HepG2 (cell line): ENCODE measurements around the gene FXR2. TPM values are rescaled to one million over a fixed set of nuclear protein-coding genes. Genes with fewer than 3 reads are reported as not detected.

Experiments
- ATAC-seq: fragments of 200-7000 bp; cut with Tn5 transposase; 3 replicates; pipeline ENCODE4 v1.9.1; 2020; ENCODE audit warnings: mild to moderate bottlenecking, moderate library complexity
- BruUV-seq: library from RNA; stranded (reverse); fragments of 400-500 nt; replicated peaks from 2 replicates; lab custom pipeline; 2021; lab: Mats Ljungman, UMichigan
- CTCF ChIA-PET: fragments of 300-600 bp; formaldehyde crosslinking; extraction: SDS; loops from one replicate; lab custom pipeline; 2021; ENCODE audit warnings: low total read pairs, inconsistent platforms, low intra/inter-chr PET ratio; lab: Yijun Ruan, JAX
- POLR2A ChIA-PET: fragments of 350-600 bp; sonication (Branson Sonifier 250); formaldehyde crosslinking; loops from one replicate; lab custom pipeline; 2020; ENCODE audit warnings: antibody characterized with exemption, inconsistent platforms; lab: Yijun Ruan, JAX
- DNase-seq: peaks from one replicate; pipeline ENCODE4 v3.0.0-alpha.2; 2015; ENCODE audit warnings: low spot score
- FAIRE-seq: peaks from 3 replicates; lab custom pipeline; 2011; peaks lifted over from hg19 to GRCh38; lab: Jason Lieb, UNC
- H2AFZ ChIP-seq: one replicate; pipeline ENCODE4 v1.6.1; 2011; ENCODE audit warnings: low read length, inconsistent platforms
- H3K27ac ChIP-seq: fragments of 300-600 bp; 3 replicates; pipeline ENCODE4 v1.8.0; 2011; ENCODE audit warnings: mixed run types, mild to moderate bottlenecking, mixed read lengths, low read length, inconsistent platforms; ENCODE audit not compliant: insufficient read depth; ENCODE audit errors: extremely low read length
- H3K27me3 ChIP-seq, 2 experiments: fragments of 200-600 bp in 1 of 2; 2 replicates in 1 of 2; 3 replicates in 1 of 2; pipeline versions ENCODE4 v1.6.0 to v1.8.0; 2011; ENCODE audit warnings: low read length in 2 of 2, mild to moderate bottlenecking in 2 of 2, moderate library complexity in 2 of 2, inconsistent platforms in 1 of 2; ENCODE audit not compliant: insufficient read depth in 2 of 2, control insufficient read depth in 1 of 2
- H3K36me3 ChIP-seq, 2 experiments: fragments of 200-600 bp in 1 of 2; replicated peaks in 1 of 2; 2 replicates in 1 of 2; 3 replicates in 1 of 2; pipeline versions ENCODE4 v1.5.1 to v1.8.0; 2011; ENCODE audit warnings: low read length in 2 of 2, inconsistent platforms in 1 of 2; ENCODE audit not compliant: insufficient read depth in 2 of 2, control insufficient read depth in 1 of 2
- H3K4me1 ChIP-seq: 2 replicates; pipeline ENCODE4 v1.5.1; 2012; ENCODE audit warnings: low read length, inconsistent platforms; ENCODE audit not compliant: insufficient read depth
- H3K4me2 ChIP-seq: 2 replicates; pipeline ENCODE4 v1.6.0; 2011; ENCODE audit warnings: low read depth, low read length, inconsistent platforms
- H3K4me3 ChIP-seq, 3 experiments: fragments of 200-600 bp in 1 of 3; sonication (generic), shearing (Covaris generic) in 1 of 3; replicated peaks in 1 of 3; 2 replicates each; pipeline ENCODE4 v1.5.1; 2011 to 2016; ENCODE audit warnings: low read length in 3 of 3, inconsistent platforms in 2 of 3, low read depth in 2 of 3, mild to moderate bottlenecking in 2 of 3, control low read depth in 1 of 3, mixed read lengths in 1 of 3; ENCODE audit not compliant: insufficient read depth in 1 of 3
- H3K79me2 ChIP-seq: one replicate; pipeline ENCODE4 v1.6.1; 2011; ENCODE audit warnings: low read length, inconsistent platforms; ENCODE audit not compliant: insufficient read depth
- H3K9ac ChIP-seq: 2 replicates; pipeline ENCODE4 v1.6.0; 2011; ENCODE audit warnings: mild to moderate bottlenecking, low read depth, low read length, inconsistent platforms; ENCODE audit not compliant: insufficient read depth
- H3K9me3 ChIP-seq: 2 replicates; pipeline ENCODE4 v1.5.1; 2012; ENCODE audit warnings: mild to moderate bottlenecking, low read length
- H4K20me1 ChIP-seq: 2 replicates; pipeline ENCODE4 v1.6.0; 2011; ENCODE audit warnings: inconsistent platforms, mild to moderate bottlenecking, low read length, moderate library complexity; ENCODE audit not compliant: insufficient read depth
- ARHGAP35 ChIP-seq: sonication (generic); formaldehyde crosslinking; IDR thresholded peaks from 2 replicates; pipeline ENCODE4 v1.9.0; 2022; ENCODE audit warnings: mild to moderate bottlenecking, inconsistent platforms, moderate library complexity, missing genetic modification reagents, borderline replicate concordance
- BCL6 ChIP-seq: IDR thresholded peaks from 2 replicates; pipeline ENCODE4 v1.6.1; 2016; ENCODE audit warnings: missing genetic modification reagents, missing compliant biosample characterization
- HHEX ChIP-seq: IDR thresholded peaks from 2 replicates; pipeline ENCODE4 v1.6.1; 2016; ENCODE audit warnings: control low read depth
- HNRNPLL ChIP-seq: fragments of 200-400 bp; formaldehyde crosslinking; IDR thresholded peaks from 2 replicates; pipeline ENCODE4 v1.6.1; 2017; ENCODE audit warnings: mild to moderate bottlenecking, low read depth, low read length; ENCODE audit not compliant: poor library complexity, severe bottlenecking
- MZF1 ChIP-seq: sonication (generic); formaldehyde crosslinking; IDR thresholded peaks from 2 replicates; pipeline ENCODE4 v1.8.1; 2023; ENCODE audit warnings: mild to moderate bottlenecking, missing genetic modification reagents, borderline replicate concordance
- PITX1 ChIP-seq: sonication (generic); formaldehyde crosslinking; IDR thresholded peaks from 2 replicates; pipeline ENCODE4 v1.5.1; 2020; ENCODE audit warnings: mild to moderate bottlenecking, missing genetic modification reagents
- POLR2AphosphoS5 ChIP-seq: IDR thresholded peaks from 2 replicates; pipeline ENCODE4 v1.6.1; 2012; ENCODE audit warnings: low read depth, low read length
- RARA ChIP-seq: IDR thresholded peaks from 2 replicates; pipeline ENCODE4 v1.6.1; 2016; ENCODE audit warnings: missing genetic modification reagents, missing compliant biosample characterization
- TCF12 ChIP-seq, 2 experiments: fragments of 450-650 bp in 1 of 2; sonication (generic) in 1 of 2; formaldehyde crosslinking in 1 of 2; IDR thresholded peaks; 2 replicates each; pipeline versions ENCODE4 v1.6.1 to v1.8.0; 2017 to 2022; ENCODE audit warnings: antibody characterized with exemption in 1 of 2, mild to moderate bottlenecking in 1 of 2, missing genetic modification reagents in 1 of 2, moderate library complexity in 1 of 2
- YEATS4 ChIP-seq: sonication (generic); formaldehyde crosslinking; IDR thresholded peaks from 2 replicates; pipeline ENCODE4 v1.4.0; 2020; ENCODE audit warnings: missing genetic modification reagents, borderline replicate concordance
- ZNF572 ChIP-seq: sonication (generic); formaldehyde crosslinking; IDR thresholded peaks from 2 replicates; pipeline ENCODE4 v1.5.1; 2020; ENCODE audit warnings: mild to moderate bottlenecking, missing genetic modification reagents
- ZNF598 ChIP-seq: sonication (generic); formaldehyde crosslinking; IDR thresholded peaks from 2 replicates; pipeline ENCODE4 v1.5.1; 2020; ENCODE audit warnings: mild to moderate bottlenecking, missing genetic modification reagents, borderline replicate concordance
- WGBS: methylation state at CpG from one replicate; pipeline ENCODE4 v1.1.6; 2017; ENCODE audit warnings: low lambda C conversion rate; 5-methylcytosine and 5-hydroxymethylcytosine counted together
- in situ Hi-C: cut with HindIII; loops from 2 replicates; pipeline ENCODE4 v1.10.0; 2017; ENCODE audit warnings: low pct_unique_long_range_greater_than_20kb; ENCODE audit not compliant: extremely low pct_ligation_motif_present
- intact Hi-C: fragments of 100-400 bp; cut with micrococcal nuclease; formaldehyde crosslinking; loops from one replicate; pipeline ENCODE4 v1.10.0; 2022; ENCODE audit not compliant: unreplicated experiment
- polyA plus RNA-seq, 8 experiments: library from polyadenylated mRNA; depleted of rRNA in 3 of 8; stranded (reverse) in 7 of 8; unstranded in 1 of 8; fragments of >200 nt; fragmentation: Illumina TruSeq in 4 of 8; extraction: Trizol in 4 of 8; gene quantifications; 2 replicates each; pipeline versions ENCODE4 v1.2.1 to v1.2.3, GENCODE V29; 2011 to 2016; ENCODE audit warnings: low read depth in 4 of 8, missing spikeins in 1 of 8, mixed read lengths in 1 of 8; ENCODE audit not compliant: insufficient read depth in 1 of 8
- total RNA-seq, 5 experiments: library from RNA; depleted of rRNA; stranded (reverse); fragments of >200 nt; fragmentation: Illumina TruSeq; extraction: Trizol; gene quantifications; 2 replicates each; pipeline ENCODE4 v1.2.3, GENCODE V29; 2016; ENCODE audit warnings: low read depth in 1 of 5
- TF ChIP-seq, protein P1 (sequence below): sonication (generic); formaldehyde crosslinking; IDR thresholded peaks from 2 replicates; pipeline ENCODE4 v1.4.0; 2020; ENCODE audit warnings: missing genetic modification reagents, borderline replicate concordance
- TF ChIP-seq, protein P2 (sequence below): sonication (generic); formaldehyde crosslinking; IDR thresholded peaks from 2 replicates; pipeline ENCODE4 v1.8.1; 2023; ENCODE audit warnings: missing genetic modification reagents, mild to moderate bottlenecking, borderline replicate concordance

The FXR2 gene
- total and polyA plus RNA-seq, 2 of the 13 experiments (the other 11 are each of a cell fraction or from before 2014, with no cell fraction given), result 20.9 to 24.4 TPM

DNA sequence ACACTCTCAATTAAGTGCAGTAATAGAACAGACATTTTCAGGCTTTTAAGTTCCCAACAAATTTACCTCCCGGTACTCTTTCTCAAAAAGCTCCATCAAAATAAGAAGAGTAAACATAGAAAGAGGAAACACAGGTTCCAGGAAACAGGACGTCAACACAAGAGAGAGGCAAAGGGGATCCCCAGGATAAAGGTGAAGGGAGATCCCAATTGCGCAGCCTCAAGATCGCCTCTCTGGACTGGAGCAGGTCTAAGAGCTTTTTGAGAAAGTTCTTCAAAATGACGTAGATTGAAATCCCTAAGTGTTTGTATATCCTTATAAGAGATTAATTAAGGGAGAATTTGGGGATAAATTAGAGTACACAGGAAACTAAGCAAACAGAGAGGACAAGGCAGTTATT is 3.9 kb upstream of the FXR2 start:
- CTCF ChIA-PET, result no interaction called here
- DNase-seq, result no peak
- no peaks in the 10 kb centered on the region for H4K20me1 ChIP-seq
- no peaks in the 10 kb centered on the region for H3K9me3 ChIP-seq
- TF ChIP-seq RARA (CRISPR knock-in tag), result 0 out of 2 replicates have a peak, but pooled peaks have one; percentile 21
- TF ChIP-seq BCL6 (CRISPR knock-in tag), result peak; percentile 44; the same call in 1 of the 2 replicates
- no peak for TF ChIP-seq HHEX (CRISPR knock-in tag)
- H2AFZ ChIP-seq, result no peak overlapping the region
- intact Hi-C loops (no loop called here), in situ Hi-C loops (no loop called here)
- ATAC-seq, result no peak
- no peaks in the 10 kb centered on the region for H3K27me3 ChIP-seq
- H3K9ac ChIP-seq, result no peak overlapping the region
- FAIRE-seq, result no peak
- no peaks in the 10 kb centered on the region for H3K36me3 ChIP-seq
- peaks cover 6% of the 10 kb centered on the region for H3K79me2 ChIP-seq
- no peak overlapping the region for H3K27ac ChIP-seq
- POLR2A ChIA-PET, result interaction anchor here (0.6 to 3.5 kb wide), 5 partner anchors 8 to 69 kb away, joined by 3 to 25 read pairs (median 3); partner anchors contain the start of genes ATP1B2, SAT2, SHBG and TP53
- BruUV-seq, result no TSS peak
- H3K4me3 ChIP-seq, result no peak overlapping the region
- peak overlapping the region; percentile 36; the same call in 1 of the 2 replicates for H3K4me2 ChIP-seq
- WGBS, result 36% methylated on average over 5 of the region's 5 CpGs
- peaks cover 29% of the 10 kb centered on the region for H3K4me1 ChIP-seq

DNA sequence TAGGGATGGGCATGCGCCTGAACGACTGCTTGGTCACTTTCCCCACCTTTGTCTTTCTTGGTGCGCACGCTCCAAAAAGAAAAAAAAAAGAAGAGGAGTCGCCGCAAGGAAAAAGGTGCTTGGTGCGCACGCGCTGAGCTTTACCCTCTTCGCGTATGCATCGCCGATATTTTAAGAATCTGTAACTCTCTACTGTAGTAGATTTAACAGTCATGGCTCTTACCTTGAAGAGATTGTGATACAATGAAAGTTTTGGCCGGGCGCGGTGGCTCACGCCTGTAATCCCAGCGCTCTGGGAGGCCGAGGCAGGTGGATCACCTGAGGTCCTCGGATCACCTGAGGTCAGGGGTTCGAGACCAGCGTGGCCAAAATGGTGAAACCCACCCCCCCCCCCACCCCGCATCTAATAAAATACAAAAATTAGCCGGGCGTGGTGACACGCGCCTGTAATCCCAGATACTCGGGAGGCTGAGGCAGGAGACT is 609 bp upstream of the FXR2 start:
- BruUV-seq, result no TSS peak
- no peak for FAIRE-seq
- no peaks in the 10 kb centered on the region for H3K27me3 ChIP-seq
- no peaks in the 10 kb centered on the region for H4K20me1 ChIP-seq
- peak overlapping the region; percentile 72 for H3K4me2 ChIP-seq
- peak overlapping the region; percentile 78 for H3K27ac ChIP-seq
- peak overlapping the region; percentile 38 to 66 (median 51); a peak in 5 of 6 replicates for H3K4me3 ChIP-seq
- no peak for DNase-seq
- H3K79me2 ChIP-seq, result peaks cover 33% of the 10 kb centered on the region
- ChIA-PET CTCF (no interaction called here), POLR2A (interaction anchor here (0.6 to 3.1 kb wide), 14 partner anchors 8 to 580 kb away, joined by 3 to 63 read pairs (median 6); partner anchors contain the start of genes ATP1B2, CD68, MPDU1 and POLR2A)
- H3K36me3 ChIP-seq, result peaks cover 1 to 11% of the 10 kb centered on the region in 2 experiments; a peak in 2 of 5 replicates
- no peaks in the 10 kb centered on the region for H3K9me3 ChIP-seq
- peak overlapping the region; percentile 62 for H2AFZ ChIP-seq
- no peak for ATAC-seq
- H3K4me1 ChIP-seq, result peaks cover 56% of the 10 kb centered on the region
- 13% methylated on average over 27 of the region's 28 CpGs for WGBS
- H3K9ac ChIP-seq, result no peak overlapping the region; the same call in 1 of the 2 replicates
- intact Hi-C loops (no loop called here), in situ Hi-C loops (no loop called here)
- TF ChIP-seq ZNF598 (CRISPR knock-in tag) (no peak), TCF12 (IDR thresholded peaks at IDR 0.05) (no peak), TCF12 (CRISPR knock-in tag; IDR thresholded peaks at IDR 0.05) (no peak; the same call in 1 of the 2 replicates), POLR2AphosphoS5 (peak; percentile 51; the same call in 1 of the 2 replicates), PITX1 (CRISPR knock-in tag) (no peak), MZF1 (CRISPR knock-in tag) (no peak), YEATS4 (CRISPR knock-in tag) (0 out of 2 replicates have a peak, but pooled peaks have one; percentile 20), ZNF572 (no peak), ARHGAP35 (CRISPR knock-in tag) (no peak), HNRNPLL (peak; percentile 13)
- TF ChIP-seq, protein P1, sequence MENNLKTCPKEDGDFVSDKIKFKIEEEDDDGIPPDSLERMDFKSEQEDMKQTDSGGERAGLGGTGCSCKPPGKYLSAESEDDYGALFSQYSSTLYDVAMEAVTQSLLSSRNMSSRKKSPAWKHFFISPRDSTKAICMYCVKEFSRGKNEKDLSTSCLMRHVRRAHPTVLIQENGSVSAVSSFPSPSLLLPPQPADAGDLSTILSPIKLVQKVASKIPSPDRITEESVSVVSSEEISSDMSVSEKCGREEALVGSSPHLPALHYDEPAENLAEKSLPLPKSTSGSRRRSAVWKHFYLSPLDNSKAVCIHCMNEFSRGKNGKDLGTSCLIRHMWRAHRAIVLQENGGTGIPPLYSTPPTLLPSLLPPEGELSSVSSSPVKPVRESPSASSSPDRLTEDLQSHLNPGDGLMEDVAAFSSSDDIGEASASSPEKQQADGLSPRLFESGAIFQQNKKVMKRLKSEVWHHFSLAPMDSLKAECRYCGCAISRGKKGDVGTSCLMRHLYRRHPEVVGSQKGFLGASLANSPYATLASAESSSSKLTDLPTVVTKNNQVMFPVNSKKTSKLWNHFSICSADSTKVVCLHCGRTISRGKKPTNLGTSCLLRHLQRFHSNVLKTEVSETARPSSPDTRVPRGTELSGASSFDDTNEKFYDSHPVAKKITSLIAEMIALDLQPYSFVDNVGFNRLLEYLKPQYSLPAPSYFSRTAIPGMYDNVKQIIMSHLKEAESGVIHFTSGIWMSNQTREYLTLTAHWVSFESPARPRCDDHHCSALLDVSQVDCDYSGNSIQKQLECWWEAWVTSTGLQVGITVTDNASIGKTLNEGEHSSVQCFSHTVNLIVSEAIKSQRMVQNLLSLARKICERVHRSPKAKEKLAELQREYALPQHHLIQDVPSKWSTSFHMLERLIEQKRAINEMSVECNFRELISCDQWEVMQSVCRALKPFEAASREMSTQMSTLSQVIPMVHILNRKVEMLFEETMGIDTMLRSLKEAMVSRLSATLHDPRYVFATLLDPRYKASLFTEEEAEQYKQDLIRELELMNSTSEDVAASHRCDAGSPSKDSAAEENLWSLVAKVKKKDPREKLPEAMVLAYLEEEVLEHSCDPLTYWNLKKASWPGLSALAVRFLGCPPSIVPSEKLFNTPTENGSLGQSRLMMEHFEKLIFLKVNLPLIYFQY (CRISPR knock-in tag), result 0 out of 2 replicates have a peak, but pooled peaks have one; percentile 21
- TF ChIP-seq, protein P2, sequence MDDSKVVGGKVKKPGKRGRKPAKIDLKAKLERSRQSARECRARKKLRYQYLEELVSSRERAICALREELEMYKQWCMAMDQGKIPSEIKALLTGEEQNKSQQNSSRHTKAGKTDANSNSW (CRISPR knock-in tag), result no peak
